HG03175 (cell line): ENCODE data around the gene RAB13.

Source experiments
- ATAC-seq: cut with Tn5 transposase; IDR thresholded peaks from one replicate; pipeline ENCODE4 v1.9.1; 2021; ENCODE audit warnings: mild to moderate bottlenecking, moderate library complexity; ENCODE audit not compliant: unreplicated experiment

Gene RAB13

GRCh38 chr1:153978274-153978909 is 7.7 kb downstream of the RAB13 start:
- no peak for ATAC-seq

- ATAC-seq = peak; percentile 87
Measured at GRCh38 chr1:153977250-153978240, 8.6 kb downstream of the RAB13 start, which contains the start of gene JTB. JTB (minus strand) TSS chr1:153977674; CDS start chr1:153977252, 422 bp downstream.

GRCh38 chr1:153976819-153977249 is 9.3 kb downstream of the RAB13 start:
- no peak for ATAC-seq

- no peak for ATAC-seq
Measured at GRCh38 chr1:153973525-153973924, 12.6 kb downstream of the RAB13 start.

GRCh38 chr1:153973071-153973470 is 13.1 kb downstream of the RAB13 start:
- no peak for ATAC-seq

- no peak for ATAC-seq
Measured at GRCh38 chr1:153970346-153970745, 15.8 kb downstream of the RAB13 start.

- ATAC-seq = no peak
Measured at GRCh38 chr1:153968972-153969371, 17.2 kb downstream of the RAB13 start.

- no peak for ATAC-seq
Measured at GRCh38 chr1:153968408-153968807, 17.7 kb downstream of the RAB13 start.

- ATAC-seq = no peak
Measured at GRCh38 chr1:153968000-153968363, 18.2 kb downstream of the RAB13 start.

- peak; percentile 76 for ATAC-seq
Measured at GRCh38 chr1:153967107-153967999, 18.8 kb downstream of the RAB13 start, which contains the start of gene CREB3L4. CREB3L4 (plus strand) TSS chr1:153967902; CDS start chr1:153968526, 624 bp downstream.

- no peak for ATAC-seq
Measured at GRCh38 chr1:153963850-153964331, 22.2 kb downstream of the RAB13 start.

- ATAC-seq = peak; percentile 53
Measured at GRCh38 chr1:153963030-153963849, 22.9 kb downstream of the RAB13 start, which contains the start of gene SLC39A1. SLC39A1 (minus strand) TSS chr1:153963537; CDS start chr1:153962715, 822 bp downstream.

- ATAC-seq = no peak
Measured at GRCh38 chr1:153962088-153963029, 23.8 kb downstream of the RAB13 start.

- ATAC-seq = no peak
Measured at GRCh38 chr1:153961421-153961820, 24.7 kb downstream of the RAB13 start.

GRCh38 chr1:153960206-153960605 is 25.9 kb downstream of the RAB13 start:
- ATAC-seq = no peak

GRCh38 chr1:153959454-153959853 is 26.7 kb downstream of the RAB13 start:
- ATAC-seq = no peak

- no peak for ATAC-seq
Measured at GRCh38 chr1:153958961-153959260, 27.2 kb downstream of the RAB13 start.

- peak; percentile 80 for ATAC-seq
Measured at GRCh38 chr1:153958111-153958960, 27.8 kb downstream of the RAB13 start, which contains the start of gene CRTC2. CRTC2 (minus strand) TSS chr1:153958612; CDS start chr1:153958497, 115 bp downstream.
